Activated CD8-positive, alpha-beta memory T cell treated with anti-CD3 and anti-CD28 coated beads, Interleukin-2, amount 50 U/mL, for 4 hours (primary cell): ENCODE data around the gene COL24A1.

Source experiments
- DNase-seq: peaks from one replicate; pipeline ENCODE4 v3.0.0-alpha.2; 2020

Gene COL24A1

GRCh38 chr1:86156566-86157455 lies at the start of gene COL24A1:
COL24A1 (minus strand) TSS chr1:86156772; CDS start chr1:86156396, 376 bp downstream.
- DNase-seq: no peak

GRCh38 chr1:86205741-86206140 lies 49.2 kb upstream of the COL24A1 start:
- DNase-seq: no peak

GRCh38 chr1:86202552-86203340 lies 46.2 kb upstream of the COL24A1 start:
- DNase-seq: no peak

GRCh38 chr1:86201311-86201710 lies 44.7 kb upstream of the COL24A1 start:
- no peak for DNase-seq

- DNase-seq: no peak
Measured at GRCh38 chr1:86200901-86201300, 44.3 kb upstream of the COL24A1 start.

GRCh38 chr1:86197206-86197855 lies 40.8 kb upstream of the COL24A1 start:
- DNase-seq: no peak

GRCh38 chr1:86195281-86195680 lies 38.7 kb upstream of the COL24A1 start:
- DNase-seq: no peak

- no peak for DNase-seq
Measured at GRCh38 chr1:86194491-86195034, 38.0 kb upstream of the COL24A1 start.

- no peak for DNase-seq
Measured at GRCh38 chr1:86192417-86192816, 35.8 kb upstream of the COL24A1 start.

- no peak for DNase-seq
Measured at GRCh38 chr1:86191958-86192357, 35.4 kb upstream of the COL24A1 start.

GRCh38 chr1:86190873-86191272 lies 34.3 kb upstream of the COL24A1 start:
- DNase-seq: no peak

- DNase-seq: no peak
Measured at GRCh38 chr1:86184426-86184825, 27.9 kb upstream of the COL24A1 start.

- DNase-seq: no peak
Measured at GRCh38 chr1:86183810-86184209, 27.2 kb upstream of the COL24A1 start.

GRCh38 chr1:86176226-86176625 lies 19.7 kb upstream of the COL24A1 start:
- DNase-seq: no peak

- DNase-seq: no peak
Measured at GRCh38 chr1:86175756-86176155, 19.2 kb upstream of the COL24A1 start.

- no peak for DNase-seq
Measured at GRCh38 chr1:86169625-86170024, 13.1 kb upstream of the COL24A1 start.

GRCh38 chr1:86159800-86160199 lies 3.2 kb upstream of the COL24A1 start:
- DNase-seq: no peak

GRCh38 chr1:86155807-86156565 lies 586 bp downstream of the COL24A1 start:
- DNase-seq: no peak

- DNase-seq: no peak
Measured at GRCh38 chr1:86155051-86155806, 1.3 kb downstream of the COL24A1 start.

GRCh38 chr1:86154571-86155050 lies 2.0 kb downstream of the COL24A1 start:
- no peak for DNase-seq

- DNase-seq: no peak
Measured at GRCh38 chr1:86153836-86154235, 2.7 kb downstream of the COL24A1 start.
